SW 1271 (cell line): ENCODE results near the gene C14orf180.

Source experiments
- DNase-seq, 2 experiments: peaks; one replicate each; lab custom pipeline; 2025; lab: John Stamatoyannopoulos, UW

The C14orf180 gene

GRCh38 chr14:104579507-104579906, at the start of gene C14orf180:
C14orf180 (plus strand) TSS chr14:104579764; CDS start chr14:104586431, 6,667 bp downstream.
- no peak for DNase-seq

GRCh38 chr14:104530646-104531045, 48.9 kb upstream of the C14orf180 start:
- no peak for DNase-seq

- DNase-seq: no peak
These were observed 48.0 kb upstream of the C14orf180 start for GRCh38 chr14:104531421-104532190.

DNA sequence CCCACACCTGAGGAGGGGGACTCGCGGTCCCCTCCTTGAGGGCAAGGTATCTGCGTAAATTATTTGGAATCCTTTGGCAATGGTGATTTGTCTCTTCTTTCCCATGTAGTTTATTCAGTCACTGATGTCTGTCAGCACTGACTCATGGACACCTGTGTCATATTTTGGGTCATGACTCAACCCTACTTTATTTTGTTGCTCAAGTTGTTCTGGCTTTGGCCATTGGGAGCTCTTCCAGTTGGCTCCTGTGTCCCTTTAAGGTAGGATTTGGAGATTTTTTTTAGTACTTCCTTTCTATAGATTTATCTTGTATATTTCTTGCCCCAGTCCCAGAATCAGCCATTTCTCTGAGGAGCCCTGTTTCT, 47.4 kb upstream of the C14orf180 start:
- no peak for DNase-seq

DNA sequence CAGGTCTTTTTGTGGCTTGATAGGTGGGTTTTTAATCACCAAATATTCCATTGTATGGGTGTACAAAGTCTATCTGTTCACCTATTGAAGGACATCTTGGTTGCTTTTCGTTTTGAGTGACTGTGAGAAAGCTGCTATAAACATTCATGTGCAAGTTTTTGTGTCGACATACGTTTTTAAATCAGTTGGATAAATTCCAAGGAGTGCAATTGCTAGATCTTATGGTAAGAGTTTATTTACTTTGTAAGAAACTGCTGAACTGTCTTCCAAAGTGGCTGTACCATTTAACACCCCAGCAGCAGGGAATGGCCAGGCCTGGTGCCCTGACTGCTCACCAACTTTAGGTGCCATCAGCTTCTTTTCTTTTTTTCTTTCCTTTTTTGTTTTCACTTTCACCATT, 45.5 kb upstream of the C14orf180 start:
- DNase-seq: no peak

GRCh38 chr14:104536942-104537612, 42.5 kb upstream of the C14orf180 start:
- DNase-seq: no peak

- no peak for DNase-seq
These were observed 42.0 kb upstream of the C14orf180 start for GRCh38 chr14:104537613-104537988.

DNA sequence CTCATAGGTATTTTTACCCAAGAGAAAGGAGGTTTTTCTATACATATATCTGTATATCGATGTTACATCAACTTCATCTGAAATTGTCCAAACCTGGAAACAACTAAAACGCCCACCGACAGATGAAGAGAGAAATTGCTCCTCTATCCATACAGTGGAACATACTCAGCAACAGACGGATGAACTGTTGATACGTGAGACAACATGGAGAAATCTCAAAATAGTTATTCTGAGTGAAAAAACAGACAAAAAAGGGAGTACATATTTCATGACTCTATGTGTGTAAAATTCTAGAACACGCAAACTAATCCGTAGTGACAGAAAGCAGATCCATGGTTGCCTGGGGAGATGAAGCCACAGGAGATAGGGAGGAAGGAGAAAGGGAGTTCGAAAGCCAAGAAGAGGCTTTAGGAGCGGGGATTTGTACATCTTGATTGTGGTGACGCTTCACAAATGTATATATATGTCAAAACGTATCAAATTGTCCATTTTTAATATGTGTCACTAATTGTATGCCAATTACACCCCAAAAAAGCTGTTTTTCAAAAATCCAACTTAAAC, 37.6 kb upstream of the C14orf180 start:
- DNase-seq: no peak

- no peak for DNase-seq
These were observed 36.4 kb upstream of the C14orf180 start for GRCh38 chr14:104542871-104543830.

- no peak for DNase-seq
These were observed 35.1 kb upstream of the C14orf180 start for GRCh38 chr14:104544362-104544961.

- DNase-seq: no peak
These were observed 34.2 kb upstream of the C14orf180 start for GRCh38 chr14:104545151-104545941.

DNA sequence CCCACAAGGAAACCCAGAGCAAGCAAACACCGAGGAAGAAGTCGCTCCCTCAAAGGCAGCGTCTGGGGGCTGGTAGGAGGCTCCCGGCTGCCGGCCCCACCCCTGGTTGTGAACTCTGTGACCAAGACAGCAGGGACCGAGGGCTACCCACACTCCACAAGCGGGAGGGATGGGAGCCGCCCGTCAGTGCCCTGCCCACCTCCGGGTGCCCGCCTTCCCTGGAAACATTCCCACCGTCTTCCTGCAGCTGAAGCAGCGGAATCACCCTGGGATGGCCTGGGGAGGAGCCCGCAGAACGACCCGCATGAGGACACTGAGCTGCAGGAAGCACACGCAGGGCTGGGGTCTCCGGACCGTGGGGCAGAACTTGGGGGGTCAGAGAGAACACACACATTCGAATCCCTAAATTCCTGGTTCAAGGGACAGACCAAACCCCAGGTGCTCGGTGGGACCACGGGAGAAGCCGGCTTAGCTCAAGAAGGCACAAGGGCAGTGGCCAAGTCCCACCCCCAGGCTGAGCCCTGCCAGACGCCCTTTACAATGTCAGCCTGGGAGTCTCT, 33.5 kb upstream of the C14orf180 start:
- no peak for DNase-seq

DNA sequence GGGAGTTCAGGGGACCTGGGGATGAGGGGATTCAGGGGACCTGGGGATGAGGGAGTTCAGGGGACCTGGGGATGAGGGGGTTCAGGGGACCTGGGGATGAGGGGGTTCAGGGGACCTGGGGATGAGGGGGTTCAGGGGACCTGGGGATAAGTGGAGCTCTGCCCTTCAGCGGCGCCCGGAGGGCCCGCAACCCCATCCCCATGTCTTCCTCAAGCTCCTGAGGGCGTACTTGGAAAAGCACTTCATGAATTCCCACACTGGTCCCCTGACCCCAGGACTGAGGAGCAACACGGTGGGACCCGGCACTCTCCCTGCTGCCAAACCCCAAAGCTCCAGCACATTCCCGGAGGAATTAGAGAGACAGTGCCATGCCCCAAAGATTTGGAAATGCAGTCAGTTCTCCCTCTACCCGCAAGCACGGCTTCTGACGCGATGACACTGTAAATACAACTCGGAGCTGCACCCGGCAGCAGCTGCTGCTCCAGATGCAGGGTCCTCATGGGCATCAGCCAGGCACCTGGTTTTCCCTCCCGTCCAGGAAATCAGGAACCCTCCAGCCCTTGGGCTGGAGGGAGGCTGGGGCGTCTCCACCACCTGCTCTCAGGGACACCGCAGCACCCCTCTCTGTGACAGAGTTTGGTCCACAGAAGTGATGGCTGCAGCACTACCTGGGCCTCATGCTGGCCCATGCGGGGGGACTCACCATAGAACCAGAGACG, 32.8 kb upstream of the C14orf180 start:
- DNase-seq: no peak

DNA sequence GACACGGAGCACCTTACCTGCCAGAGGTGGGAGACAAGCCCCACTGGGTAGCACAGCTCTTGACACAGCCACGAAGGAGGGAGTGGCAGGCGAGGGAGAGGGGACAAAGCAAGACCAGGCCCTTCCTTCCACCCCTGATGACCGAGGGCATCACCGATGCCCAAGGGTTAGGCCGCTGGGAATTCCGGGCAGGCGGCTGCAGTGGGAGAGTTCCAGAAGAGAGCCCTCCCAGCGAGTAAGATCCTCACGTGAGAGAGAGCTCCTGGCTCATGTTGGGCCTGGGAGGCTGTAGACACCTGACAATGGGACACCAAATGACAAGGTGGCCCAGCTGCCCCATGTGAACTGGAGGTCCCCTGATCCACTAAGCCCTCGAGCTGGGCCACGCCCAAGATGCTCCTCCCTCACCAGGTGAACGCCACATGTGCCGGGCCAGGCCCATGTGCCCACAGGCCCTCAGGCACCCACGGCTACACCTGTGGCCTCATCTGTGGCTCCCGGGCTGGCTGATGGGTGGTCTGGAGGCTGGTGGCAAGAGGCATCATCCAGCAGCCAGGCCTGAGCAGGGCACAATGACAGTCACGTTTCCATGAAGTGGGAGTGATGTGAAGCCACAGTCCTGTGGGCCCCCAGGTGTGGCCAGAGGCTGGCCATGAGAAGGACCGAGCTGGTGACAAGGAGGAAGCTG, 32.1 kb upstream of the C14orf180 start:
- DNase-seq: no peak

GRCh38 chr14:104547998-104548700, 31.4 kb upstream of the C14orf180 start:
- no peak for DNase-seq

DNA sequence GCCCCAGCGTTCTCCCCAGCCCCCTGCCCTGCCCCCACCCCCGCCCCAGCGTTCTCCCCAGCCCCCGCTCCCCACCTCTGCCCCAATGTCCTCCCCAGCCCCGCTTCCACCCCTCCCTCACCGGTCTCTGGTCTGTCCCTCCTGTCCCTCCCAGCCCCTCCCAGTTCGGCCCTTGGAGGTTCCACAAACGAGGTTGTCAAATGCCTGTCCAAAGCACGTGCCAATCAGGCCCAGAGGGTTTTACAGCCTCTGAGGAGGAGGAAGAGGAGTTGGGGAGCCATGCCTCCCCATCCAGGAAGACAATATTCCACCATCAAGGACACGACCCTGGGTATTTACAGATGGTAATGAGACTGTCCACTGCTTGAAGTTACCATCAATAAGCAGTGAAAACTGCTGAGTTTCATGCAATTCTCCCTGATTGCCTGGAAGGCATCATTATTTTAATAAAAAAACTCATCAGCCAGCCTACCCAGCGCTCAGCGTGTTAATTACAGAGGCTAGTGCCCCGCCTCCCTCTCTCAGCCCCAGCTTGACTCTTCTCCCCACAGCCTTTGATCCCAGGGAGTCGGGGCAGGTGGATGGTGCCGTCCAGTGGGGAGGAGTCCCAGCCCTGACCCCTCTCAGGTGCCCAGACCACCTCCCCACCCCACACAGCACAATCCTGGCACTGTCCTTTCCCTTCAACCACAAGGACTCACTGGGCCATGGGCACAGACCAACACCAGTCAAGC, 30.6 kb upstream of the C14orf180 start:
- DNase-seq: no peak

DNA sequence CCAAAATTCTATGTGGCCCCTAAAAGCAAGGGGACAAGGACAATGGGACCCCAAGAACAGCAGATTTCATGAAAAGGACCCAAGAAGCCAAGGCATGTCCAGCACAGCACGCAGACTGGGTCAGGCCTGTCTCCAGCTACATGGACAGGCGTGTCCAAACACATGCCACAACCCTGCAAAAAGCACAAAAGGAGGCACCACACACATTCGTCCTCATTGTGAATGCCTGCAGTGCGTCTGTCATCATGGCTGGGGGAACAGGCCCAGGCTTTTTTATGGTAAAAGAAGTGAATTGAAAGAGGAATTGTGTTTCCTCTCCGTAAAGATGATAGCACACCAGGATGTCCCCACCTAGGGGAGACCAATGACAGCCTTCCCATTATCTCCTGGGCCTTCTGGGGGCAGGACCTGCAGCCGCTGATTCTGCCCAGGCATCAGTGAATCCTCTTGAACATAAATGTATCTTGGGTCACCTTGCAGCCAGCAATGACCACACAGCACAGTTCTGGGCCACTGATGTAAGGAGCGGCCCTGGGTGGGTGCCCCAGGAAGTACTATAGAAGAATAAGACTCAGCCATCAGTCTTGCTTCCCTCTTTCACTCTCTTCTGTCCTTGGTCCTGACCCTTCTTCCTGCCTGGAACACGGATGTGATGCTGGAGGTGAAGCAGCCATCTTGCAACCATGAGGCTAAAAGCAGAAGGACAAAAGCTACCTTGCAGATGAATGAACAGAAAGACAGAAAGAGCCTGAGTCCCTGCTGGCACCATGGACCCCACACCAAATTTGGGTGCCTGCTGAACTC, 29.8 kb upstream of the C14orf180 start:
- no peak for DNase-seq
